HepG2 (cell line): Measurements from ENCODE around the gene STOML2. TPM values are rescaled to one million over a fixed set of nuclear protein-coding genes. Genes with fewer than 3 reads are reported as not detected.

Experiments used
- BCL6 ChIP-seq: IDR thresholded peaks from 2 replicates; pipeline ENCODE4 v1.6.1; 2016; ENCODE audit warnings: missing genetic modification reagents, missing compliant biosample characterization
- DR1 ChIP-seq: sonication (generic); formaldehyde crosslinking; IDR thresholded peaks from 2 replicates; pipeline ENCODE4 v1.8.0; 2021; ENCODE audit warnings: mild to moderate bottlenecking, missing genetic modification reagents, inconsistent platforms
- MLLT10 ChIP-seq: sonication (generic); formaldehyde crosslinking; IDR thresholded peaks from 2 replicates; pipeline ENCODE4 v1.4.0; 2020; ENCODE audit warnings: missing genetic modification reagents
- POGZ ChIP-seq: sonication (generic); formaldehyde crosslinking; IDR thresholded peaks from 2 replicates; pipeline ENCODE4 v1.4.0; 2020; ENCODE audit warnings: mild to moderate bottlenecking, missing genetic modification reagents
- SPEN ChIP-seq: sonication (generic); formaldehyde crosslinking; IDR thresholded peaks from 2 replicates; pipeline ENCODE4 v1.5.1; 2020; ENCODE audit warnings: low read depth, mild to moderate bottlenecking, missing genetic modification reagents
- TBX2 ChIP-seq: sonication (generic); formaldehyde crosslinking; IDR thresholded peaks from 2 replicates; pipeline ENCODE4 v1.5.0; 2020; ENCODE audit warnings: missing genetic modification reagents, mild to moderate bottlenecking, borderline replicate concordance
- ZBTB1 ChIP-seq: sonication (generic); formaldehyde crosslinking; IDR thresholded peaks from 2 replicates; pipeline ENCODE4 v1.4.0; 2020; ENCODE audit warnings: missing genetic modification reagents, borderline replicate concordance
- ZFP36L1 ChIP-seq: sonication (generic); formaldehyde crosslinking; IDR thresholded peaks from 2 replicates; pipeline ENCODE4 v1.8.0; 2022; ENCODE audit warnings: mild to moderate bottlenecking, missing genetic modification reagents, moderate library complexity
- ZIK1 ChIP-seq: sonication (generic); formaldehyde crosslinking; IDR thresholded peaks from 2 replicates; pipeline ENCODE4 v1.5.0; 2020; ENCODE audit warnings: mild to moderate bottlenecking, low read depth, missing genetic modification reagents, borderline replicate concordance
- ZNF550 ChIP-seq: sonication (generic); formaldehyde crosslinking; IDR thresholded peaks from 2 replicates; pipeline ENCODE4 v1.4.0; 2020; ENCODE audit warnings: mild to moderate bottlenecking, missing genetic modification reagents, borderline replicate concordance
- ZNF589 ChIP-seq: sonication (generic); formaldehyde crosslinking; conservative IDR thresholded peaks from 2 replicates; pipeline ENCODE4 v1.8.0; 2022; ENCODE audit warnings: mild to moderate bottlenecking, moderate library complexity, missing genetic modification reagents
- ZNF737 ChIP-seq: sonication (generic); formaldehyde crosslinking; IDR thresholded peaks from 2 replicates; pipeline ENCODE4 v1.5.0; 2020; ENCODE audit warnings: missing genetic modification reagents, mild to moderate bottlenecking, borderline replicate concordance
- ZNF749 ChIP-seq: sonication (generic); formaldehyde crosslinking; IDR thresholded peaks from 2 replicates; pipeline ENCODE4 v1.8.0; 2022; ENCODE audit warnings: mild to moderate bottlenecking, missing genetic modification reagents, moderate library complexity, borderline replicate concordance
- ZNF768 ChIP-seq: sonication (generic); formaldehyde crosslinking; IDR thresholded peaks from 2 replicates; pipeline ENCODE4 v1.4.0; 2020; ENCODE audit warnings: missing genetic modification reagents
- ZNF781 ChIP-seq: sonication (generic); formaldehyde crosslinking; IDR thresholded peaks from 2 replicates; pipeline ENCODE4 v1.5.1; 2020; ENCODE audit warnings: borderline replicate concordance, mild to moderate bottlenecking, missing genetic modification reagents; ENCODE audit errors: not compliant biosample characterization
- polyA plus RNA-seq, 8 experiments: library from polyadenylated mRNA; depleted of rRNA in 3 of 8; stranded (reverse) in 7 of 8; unstranded in 1 of 8; fragments of >200 nt; fragmentation: Illumina TruSeq in 4 of 8; extraction: Trizol in 4 of 8; gene quantifications; 2 replicates each; pipeline versions ENCODE4 v1.2.1 to v1.2.3, GENCODE V29; 2011 to 2016; ENCODE audit warnings: low read depth in 4 of 8, missing spikeins in 1 of 8, mixed read lengths in 1 of 8; ENCODE audit not compliant: insufficient read depth in 1 of 8
- total RNA-seq, 5 experiments: library from RNA; depleted of rRNA; stranded (reverse); fragments of >200 nt; fragmentation: Illumina TruSeq; extraction: Trizol; gene quantifications; 2 replicates each; pipeline ENCODE4 v1.2.3, GENCODE V29; 2016; ENCODE audit warnings: low read depth in 1 of 5
- TF ChIP-seq, protein P1 (sequence below): IDR thresholded peaks from 2 replicates; pipeline ENCODE4 v1.6.1; 2016; ENCODE audit warnings: mild to moderate bottlenecking, missing biosample characterization, missing genetic modification reagents
- TF ChIP-seq, protein P2 (sequence below): sonication (generic); formaldehyde crosslinking; IDR thresholded peaks from 2 replicates; pipeline ENCODE4 v1.8.0; 2022; ENCODE audit warnings: mild to moderate bottlenecking, missing genetic modification reagents
- TF ChIP-seq, protein P3 (sequence below): sonication (generic); formaldehyde crosslinking; IDR thresholded peaks from 2 replicates; pipeline ENCODE4 v1.5.1; 2020; ENCODE audit warnings: mild to moderate bottlenecking, missing genetic modification reagents, borderline replicate concordance
- TF ChIP-seq, protein P4 (sequence below): sonication (generic); formaldehyde crosslinking; IDR thresholded peaks from 2 replicates; pipeline ENCODE4 v1.8.1; 2023; ENCODE audit warnings: missing genetic modification reagents, inconsistent platforms, borderline replicate concordance

Gene STOML2
- total and polyA plus RNA-seq, 2 of the 13 experiments (the other 11 are each of a cell fraction or from before 2014, with no cell fraction given): 245 to 250 TPM

DNA sequence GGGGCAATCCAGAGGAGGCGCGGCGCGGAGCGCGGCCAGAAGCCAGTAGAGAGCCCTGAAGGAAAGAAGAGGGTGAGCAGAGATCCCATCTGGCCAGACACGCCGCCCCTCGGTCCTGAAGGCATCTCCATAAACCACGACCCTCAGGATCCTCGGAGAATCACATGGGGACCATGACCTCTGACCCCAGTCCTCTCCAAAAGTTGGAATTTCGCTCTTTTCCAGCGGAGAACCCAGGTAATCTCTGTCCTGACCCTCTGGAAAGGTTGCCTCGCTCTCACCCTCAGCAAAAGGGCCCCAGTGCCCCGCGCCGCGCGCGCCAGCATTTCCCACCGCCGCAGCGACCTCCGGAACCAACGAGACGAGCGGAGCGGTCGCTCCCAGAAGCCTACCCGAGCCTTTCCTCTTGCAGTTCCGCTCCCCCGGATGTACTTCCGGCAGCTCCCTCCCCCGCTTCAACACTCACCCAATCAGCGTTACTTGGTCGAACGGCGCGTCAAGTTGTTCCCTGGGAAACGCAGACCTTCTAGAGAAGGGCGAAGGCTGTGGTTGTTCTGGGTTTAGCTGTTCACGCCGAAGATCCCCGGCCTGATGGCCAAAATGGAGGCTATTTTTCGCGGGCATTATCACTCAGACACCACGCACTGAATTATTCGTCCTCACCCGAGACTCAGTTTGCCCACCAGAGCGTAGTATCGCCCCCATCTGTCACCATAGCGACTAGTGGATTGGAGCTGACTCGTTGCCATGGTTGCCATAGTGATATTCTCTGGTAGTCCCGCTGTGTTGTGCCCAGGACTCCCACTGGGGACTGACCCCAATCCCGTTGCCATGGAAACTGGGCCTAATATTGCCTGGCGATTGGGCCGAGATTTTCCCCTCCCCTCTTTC, at the start of gene STOML2 (continued):
- TF ChIP-seq ZNF737: no peak
- peak; percentile 78 for TF ChIP-seq DR1
- TF ChIP-seq SPEN: peak; percentile 97
- TF ChIP-seq, protein P1, sequence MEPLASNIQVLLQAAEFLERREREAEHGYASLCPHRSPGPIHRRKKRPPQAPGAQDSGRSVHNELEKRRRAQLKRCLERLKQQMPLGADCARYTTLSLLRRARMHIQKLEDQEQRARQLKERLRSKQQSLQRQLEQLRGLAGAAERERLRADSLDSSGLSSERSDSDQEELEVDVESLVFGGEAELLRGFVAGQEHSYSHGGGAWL (CRISPR knock-in tag): peak; percentile 91
- TF ChIP-seq ZNF749 (CRISPR knock-in tag): no peak; the same call in 1 of the 2 replicates
- TF ChIP-seq ZBTB1 (CRISPR knock-in tag): 0 out of 2 replicates have a peak, but pooled peaks have one; percentile 48
- peak; percentile 65; the same call in 1 of the 2 replicates for TF ChIP-seq POGZ (CRISPR knock-in tag)
- TF ChIP-seq, protein P2, sequence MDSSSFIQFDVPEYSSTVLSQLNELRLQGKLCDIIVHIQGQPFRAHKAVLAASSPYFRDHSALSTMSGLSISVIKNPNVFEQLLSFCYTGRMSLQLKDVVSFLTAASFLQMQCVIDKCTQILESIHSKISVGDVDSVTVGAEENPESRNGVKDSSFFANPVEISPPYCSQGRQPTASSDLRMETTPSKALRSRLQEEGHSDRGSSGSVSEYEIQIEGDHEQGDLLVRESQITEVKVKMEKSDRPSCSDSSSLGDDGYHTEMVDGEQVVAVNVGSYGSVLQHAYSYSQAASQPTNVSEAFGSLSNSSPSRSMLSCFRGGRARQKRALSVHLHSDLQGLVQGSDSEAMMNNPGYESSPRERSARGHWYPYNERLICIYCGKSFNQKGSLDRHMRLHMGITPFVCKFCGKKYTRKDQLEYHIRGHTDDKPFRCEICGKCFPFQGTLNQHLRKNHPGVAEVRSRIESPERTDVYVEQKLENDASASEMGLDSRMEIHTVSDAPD: 0 out of 2 replicates have a peak, but pooled peaks have one; percentile 48
- peak; percentile 37 for TF ChIP-seq BCL6
- peak; percentile 66 for TF ChIP-seq ZNF768 (CRISPR knock-in tag)
- TF ChIP-seq, protein P3, sequence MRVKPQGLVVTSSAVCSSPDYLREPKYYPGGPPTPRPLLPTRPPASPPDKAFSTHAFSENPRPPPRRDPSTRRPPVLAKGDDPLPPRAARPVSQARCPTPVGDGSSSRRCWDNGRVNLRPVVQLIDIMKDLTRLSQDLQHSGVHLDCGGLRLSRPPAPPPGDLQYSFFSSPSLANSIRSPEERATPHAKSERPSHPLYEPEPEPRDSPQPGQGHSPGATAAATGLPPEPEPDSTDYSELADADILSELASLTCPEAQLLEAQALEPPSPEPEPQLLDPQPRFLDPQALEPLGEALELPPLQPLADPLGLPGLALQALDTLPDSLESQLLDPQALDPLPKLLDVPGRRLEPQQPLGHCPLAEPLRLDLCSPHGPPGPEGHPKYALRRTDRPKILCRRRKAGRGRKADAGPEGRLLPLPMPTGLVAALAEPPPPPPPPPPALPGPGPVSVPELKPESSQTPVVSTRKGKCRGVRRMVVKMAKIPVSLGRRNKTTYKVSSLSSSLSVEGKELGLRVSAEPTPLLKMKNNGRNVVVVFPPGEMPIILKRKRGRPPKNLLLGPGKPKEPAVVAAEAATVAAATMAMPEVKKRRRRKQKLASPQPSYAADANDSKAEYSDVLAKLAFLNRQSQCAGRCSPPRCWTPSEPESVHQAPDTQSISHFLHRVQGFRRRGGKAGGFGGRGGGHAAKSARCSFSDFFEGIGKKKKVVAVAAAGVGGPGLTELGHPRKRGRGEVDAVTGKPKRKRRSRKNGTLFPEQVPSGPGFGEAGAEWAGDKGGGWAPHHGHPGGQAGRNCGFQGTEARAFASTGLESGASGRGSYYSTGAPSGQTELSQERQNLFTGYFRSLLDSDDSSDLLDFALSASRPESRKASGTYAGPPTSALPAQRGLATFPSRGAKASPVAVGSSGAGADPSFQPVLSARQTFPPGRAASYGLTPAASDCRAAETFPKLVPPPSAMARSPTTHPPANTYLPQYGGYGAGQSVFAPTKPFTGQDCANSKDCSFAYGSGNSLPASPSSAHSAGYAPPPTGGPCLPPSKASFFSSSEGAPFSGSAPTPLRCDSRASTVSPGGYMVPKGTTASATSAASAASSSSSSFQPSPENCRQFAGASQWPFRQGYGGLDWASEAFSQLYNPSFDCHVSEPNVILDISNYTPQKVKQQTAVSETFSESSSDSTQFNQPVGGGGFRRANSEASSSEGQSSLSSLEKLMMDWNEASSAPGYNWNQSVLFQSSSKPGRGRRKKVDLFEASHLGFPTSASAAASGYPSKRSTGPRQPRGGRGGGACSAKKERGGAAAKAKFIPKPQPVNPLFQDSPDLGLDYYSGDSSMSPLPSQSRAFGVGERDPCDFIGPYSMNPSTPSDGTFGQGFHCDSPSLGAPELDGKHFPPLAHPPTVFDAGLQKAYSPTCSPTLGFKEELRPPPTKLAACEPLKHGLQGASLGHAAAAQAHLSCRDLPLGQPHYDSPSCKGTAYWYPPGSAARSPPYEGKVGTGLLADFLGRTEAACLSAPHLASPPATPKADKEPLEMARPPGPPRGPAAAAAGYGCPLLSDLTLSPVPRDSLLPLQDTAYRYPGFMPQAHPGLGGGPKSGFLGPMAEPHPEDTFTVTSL (CRISPR knock-in tag): no peak
- TF ChIP-seq ZIK1: no peak
- TF ChIP-seq, protein P4, sequence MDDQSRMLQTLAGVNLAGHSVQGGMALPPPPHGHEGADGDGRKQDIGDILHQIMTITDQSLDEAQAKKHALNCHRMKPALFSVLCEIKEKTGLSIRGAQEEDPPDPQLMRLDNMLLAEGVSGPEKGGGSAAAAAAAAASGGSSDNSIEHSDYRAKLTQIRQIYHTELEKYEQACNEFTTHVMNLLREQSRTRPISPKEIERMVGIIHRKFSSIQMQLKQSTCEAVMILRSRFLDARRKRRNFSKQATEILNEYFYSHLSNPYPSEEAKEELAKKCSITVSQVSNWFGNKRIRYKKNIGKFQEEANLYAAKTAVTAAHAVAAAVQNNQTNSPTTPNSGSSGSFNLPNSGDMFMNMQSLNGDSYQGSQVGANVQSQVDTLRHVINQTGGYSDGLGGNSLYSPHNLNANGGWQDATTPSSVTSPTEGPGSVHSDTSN (CRISPR knock-in tag): no peak
- no peak for TF ChIP-seq MLLT10
- no peak for TF ChIP-seq ZFP36L1
- 0 out of 2 replicates have a peak, but pooled peaks have one; percentile 71 for TF ChIP-seq ZNF589 (CRISPR knock-in tag)
- peak; percentile 85 for TF ChIP-seq TBX2 (CRISPR knock-in tag)
- no peak for TF ChIP-seq ZNF550 (CRISPR knock-in tag)
- peak; percentile 55 for TF ChIP-seq ZNF781
